Measurements from ENCODE around the gene VMO1.
A peak's percentile ranks its signal among the peaks of the same experiment; 100 is the strongest.

VMO1 gene

DNA sequence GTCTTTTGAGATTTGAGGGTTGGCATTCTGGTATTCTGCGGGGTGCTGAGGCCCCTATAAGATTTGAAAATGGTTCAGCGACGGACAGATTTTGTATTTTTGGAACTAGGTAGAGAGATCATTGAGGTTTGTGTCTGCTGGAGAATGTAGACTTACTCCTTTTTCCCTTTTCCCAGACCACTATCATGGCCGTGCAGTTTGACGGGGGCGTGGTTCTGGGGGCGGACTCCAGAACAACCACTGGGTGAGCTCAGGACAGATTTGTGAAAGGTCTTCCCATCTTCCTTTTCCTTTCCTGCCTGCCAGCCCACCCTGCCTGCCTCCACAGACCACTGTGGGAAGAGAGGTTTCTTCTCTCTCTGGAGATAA is 10.4 kb upstream of the VMO1 start:
- peak; percentile 73 for DNase-seq

- DNase-seq, result no peak
These were observed 9.0 kb upstream of the VMO1 start for GRCh38 chr17:4795168-4795567.

GRCh38 chr17:4790705-4791088 is 4.5 kb upstream of the VMO1 start:
- no peak for DNase-seq

DNA sequence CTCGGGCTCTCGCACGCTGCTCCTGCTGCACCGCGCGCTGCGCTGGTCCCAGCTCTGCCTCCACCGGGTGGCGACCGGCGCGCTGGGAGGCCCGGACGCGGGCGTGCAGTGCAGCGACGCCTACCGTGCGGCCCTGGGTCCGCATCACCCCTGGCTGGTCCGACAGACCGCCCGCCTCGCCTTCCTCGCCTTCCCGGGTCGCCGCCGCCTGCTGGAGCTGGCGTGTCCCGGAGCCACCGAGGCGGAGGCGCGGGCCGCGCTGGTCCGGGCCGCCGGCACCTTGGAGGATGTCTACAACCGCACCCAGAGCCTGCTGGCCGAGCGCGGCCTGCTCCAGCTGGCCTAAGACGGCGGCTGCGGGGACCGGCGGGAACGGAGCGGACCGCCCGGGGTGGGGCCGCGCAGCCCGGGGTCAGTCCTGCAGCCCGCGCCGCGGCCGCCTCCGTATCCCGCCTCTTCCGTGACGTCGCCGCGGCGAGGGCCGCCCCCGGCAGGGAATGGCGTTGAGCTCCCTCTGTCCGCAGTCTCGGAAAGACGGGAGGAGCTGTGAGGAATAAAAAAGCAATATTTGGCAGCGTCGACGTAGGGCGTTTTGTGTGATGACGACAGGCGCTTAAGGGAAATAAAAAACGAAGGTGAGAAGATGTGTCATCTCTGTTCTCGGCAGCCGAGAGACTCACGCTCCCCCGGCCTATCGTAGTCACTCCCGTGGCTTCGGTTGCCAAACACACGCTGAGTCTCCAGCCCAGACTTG is 4.0 kb upstream of the VMO1 start:
- DNase-seq, result peak; percentile 91

- DNase-seq, result no peak
These were observed 3.5 kb upstream of the VMO1 start for GRCh38 chr17:4789701-4789950.

DNA sequence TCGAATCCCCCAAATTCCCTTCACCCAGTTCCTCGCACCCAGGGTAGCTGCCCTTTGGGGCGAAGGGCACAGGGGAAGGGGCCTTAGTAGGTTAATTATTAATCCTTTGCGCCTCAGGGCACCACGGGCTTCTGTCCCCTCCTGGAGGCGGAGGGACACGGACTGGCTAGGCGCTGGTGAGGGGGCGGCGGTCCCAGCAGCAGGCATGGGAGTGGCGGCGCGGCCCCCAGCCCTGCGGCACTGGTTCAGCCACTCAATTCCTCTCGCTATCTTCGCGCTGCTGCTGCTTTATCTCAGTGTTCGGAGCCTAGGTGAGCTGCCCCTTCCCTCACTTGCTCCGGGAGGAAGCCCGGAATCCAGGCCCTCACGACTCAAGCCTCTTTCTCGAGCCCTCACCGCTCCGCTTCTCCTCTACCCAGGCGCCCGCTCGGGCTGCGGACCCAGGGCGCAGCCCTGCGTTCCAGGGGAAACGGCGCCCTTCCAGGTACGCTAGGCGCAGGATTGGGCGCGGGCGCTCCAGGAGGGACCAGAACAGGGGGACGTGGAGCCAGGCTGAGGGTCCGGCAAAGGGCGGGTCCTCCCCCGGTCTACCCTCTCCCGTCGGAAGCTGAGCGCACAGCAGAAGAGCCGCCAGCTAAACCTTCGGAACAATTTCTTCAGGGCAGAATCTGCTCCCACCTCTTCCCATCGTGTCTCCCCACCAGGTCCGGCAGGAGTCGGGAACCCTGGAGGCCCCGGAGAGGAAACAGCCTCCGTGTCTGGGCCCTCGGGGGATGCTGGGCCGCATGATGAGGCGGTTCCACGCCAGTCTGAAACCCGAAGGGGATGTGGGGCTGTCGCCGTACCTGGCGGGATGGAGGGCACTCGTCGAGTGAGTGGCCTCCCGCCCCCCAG is 2.9 kb upstream of the VMO1 start, which contains the start of gene GLTPD2:
Gene GLTPD2 (plus strand): TSS at position 158 of the 894 bp plus-strand sequence. CDS start 48 bp downstream, at position 206.
- no peak for DNase-seq

DNA sequence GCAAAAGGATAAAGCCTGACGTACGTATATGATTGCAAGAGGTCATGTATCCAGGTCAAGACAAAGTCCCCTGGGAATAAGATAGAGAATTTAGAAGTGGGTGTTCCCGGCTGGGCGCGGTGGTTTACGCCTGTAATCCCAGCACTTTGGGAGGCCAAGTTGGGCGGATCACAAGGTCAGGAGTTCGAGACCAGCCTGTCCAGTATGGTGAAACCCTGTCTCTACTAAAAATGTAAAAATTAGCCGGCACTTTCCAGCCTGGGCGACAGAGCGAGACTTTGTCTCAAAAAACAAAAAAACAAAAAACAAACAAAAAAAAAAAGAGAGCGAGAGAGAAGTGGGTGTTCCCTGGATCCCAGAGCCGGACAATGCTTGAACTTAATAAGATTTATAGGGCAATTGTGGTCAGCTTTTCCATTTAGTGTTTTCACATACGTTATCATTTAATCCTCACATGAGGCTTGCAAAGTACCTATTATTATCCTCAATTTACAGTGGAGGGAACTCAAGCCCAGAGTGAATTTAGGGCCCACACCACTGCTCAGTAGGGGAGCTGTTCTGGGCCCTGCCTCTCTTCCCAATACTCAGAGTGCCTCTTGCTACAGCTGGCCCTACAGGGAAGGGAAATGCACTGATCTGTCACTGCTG is 2.1 kb upstream of the VMO1 start:
- no peak for DNase-seq

- DNase-seq, result no peak
These were observed 352 bp upstream of the VMO1 start for GRCh38 chr17:4786516-4786915.

GRCh38 chr17:4785311-4786105 is 656 bp downstream of the VMO1 start:
- no peak for DNase-seq

DNA sequence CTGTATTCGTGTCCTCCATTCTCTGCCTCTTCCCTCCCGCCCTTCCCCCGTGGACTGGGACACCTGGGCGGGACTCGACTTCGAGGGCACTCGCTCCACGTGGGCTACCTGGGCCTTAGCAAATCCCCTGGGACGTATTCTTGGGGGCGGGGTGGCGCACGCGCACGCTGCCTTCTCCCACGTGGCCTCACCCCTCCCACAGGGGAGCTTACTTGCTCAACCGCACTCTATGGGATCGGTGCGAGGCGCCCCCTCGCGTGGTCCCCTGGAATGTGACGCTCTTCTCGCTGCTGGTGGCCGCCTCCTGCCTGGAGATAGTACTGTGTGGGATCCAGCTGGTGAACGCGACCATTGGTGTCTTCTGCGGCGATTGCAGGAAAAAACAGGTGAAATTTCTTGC is 3.5 kb downstream of the VMO1 start:
- DNase-seq, result peak; percentile 32

GRCh38 chr17:4780325-4780955 is 5.7 kb downstream of the VMO1 start:
- DNase-seq, result no peak

GRCh38 chr17:4777969-4778760 is 8.0 kb downstream of the VMO1 start:
- DNase-seq, result no peak

GRCh38 chr17:4772235-4772613 is 13.9 kb downstream of the VMO1 start:
- DNase-seq, result no peak

DNA sequence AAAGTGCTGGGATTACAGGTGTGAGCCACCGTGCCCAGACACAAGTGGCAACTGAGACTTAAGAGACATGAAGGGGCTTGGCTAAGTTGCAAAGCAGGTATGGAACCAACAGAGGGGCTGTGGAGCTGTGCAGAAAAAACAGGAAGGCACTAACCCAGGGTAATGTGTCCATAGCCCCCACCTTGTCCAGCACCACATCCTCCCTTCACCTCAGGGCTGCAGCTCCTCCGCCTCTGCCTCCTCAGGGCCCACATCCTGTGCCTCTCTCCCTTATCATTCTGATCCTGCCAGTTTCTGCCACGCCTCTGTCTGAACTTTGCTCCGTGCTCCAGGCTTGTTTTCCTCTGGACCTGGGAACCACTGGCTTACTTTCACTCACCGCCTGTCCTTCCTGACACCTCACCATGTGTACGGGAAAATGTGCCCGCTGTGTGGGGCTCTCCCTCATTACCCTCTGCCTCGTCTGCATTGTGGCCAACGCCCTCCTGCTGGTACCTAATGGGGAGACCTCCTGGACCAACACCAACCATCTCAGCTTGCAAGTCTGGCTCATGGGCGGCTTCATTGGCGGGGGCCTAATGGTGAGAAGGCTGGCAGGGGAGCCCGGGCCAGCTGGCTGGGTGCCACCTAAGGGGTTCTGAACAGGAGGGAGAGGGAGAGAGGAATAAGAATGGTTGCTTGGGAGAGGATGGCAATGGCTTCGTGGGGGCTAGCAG is 14.5 kb downstream of the VMO1 start, which contains the start of gene TM4SF5:
Gene TM4SF5 (plus strand): TSS at position 368 of the 716 bp plus-strand sequence. CDS start 37 bp downstream, at position 405.
- no peak for DNase-seq

DNA sequence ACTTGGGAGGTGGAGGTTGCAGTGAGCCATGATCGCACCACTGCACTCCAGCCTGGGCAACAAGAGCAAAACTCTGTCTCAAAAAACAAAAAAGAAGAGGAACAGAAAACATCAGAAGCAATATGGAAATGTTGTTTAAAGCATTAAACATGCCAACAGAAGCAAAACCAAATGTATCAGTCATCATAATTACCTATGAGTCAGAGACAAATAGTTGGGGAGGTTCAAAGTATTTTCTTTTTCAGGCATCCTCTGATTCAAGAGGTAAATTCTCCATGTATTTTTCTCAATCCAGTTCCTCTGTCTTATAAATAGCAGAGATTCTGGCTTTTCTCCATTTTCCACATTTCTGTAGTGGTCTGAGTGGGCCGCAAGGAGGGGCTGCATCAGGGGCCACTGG is 16.5 kb downstream of the VMO1 start:
- DNase-seq, result no peak

GRCh38 chr17:4768298-4768697 is 17.9 kb downstream of the VMO1 start:
- DNase-seq, result no peak

DNA sequence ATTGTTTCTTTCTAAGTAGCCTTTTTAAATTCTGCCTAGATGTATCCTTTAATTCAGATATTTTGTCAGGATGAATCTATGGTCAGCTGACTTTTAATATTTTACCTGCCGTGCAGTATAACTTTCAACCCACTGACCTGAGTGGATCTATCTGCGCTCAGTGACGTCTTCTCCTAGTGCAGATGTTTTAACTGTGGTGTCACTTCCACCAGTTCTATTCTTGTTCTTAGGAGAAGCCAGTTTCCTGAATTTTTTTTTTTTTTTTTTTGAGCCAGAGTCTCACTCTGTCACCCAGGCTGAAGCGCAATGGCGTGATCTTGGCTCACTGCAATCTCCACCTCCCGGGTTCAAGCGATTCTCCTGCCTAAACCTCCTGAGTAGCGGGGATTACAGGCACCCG is 19.4 kb downstream of the VMO1 start:
- no peak for DNase-seq

DNA sequence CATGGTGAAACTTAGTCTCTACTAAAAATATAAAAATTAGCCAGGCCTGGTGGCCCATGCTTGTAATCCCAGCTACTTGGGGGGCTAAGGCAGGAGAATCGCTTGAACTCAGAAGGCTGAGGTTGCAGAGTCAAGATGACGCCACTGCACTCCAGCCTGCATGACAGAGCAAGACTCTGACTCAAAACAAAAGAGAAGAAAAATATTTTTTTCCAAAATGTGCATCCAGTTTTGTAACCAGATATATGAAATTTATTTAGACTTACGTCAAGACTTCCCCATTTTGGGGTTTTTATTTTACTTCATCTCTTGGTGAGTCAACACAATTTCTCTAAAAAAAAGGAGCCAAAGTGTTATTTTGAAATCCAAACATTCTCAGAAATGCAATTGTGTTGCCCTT is 20.0 kb downstream of the VMO1 start:
- peak; percentile 57 for DNase-seq

- peak; percentile 35 for DNase-seq
These were observed 21.6 kb downstream of the VMO1 start for GRCh38 chr17:4764595-4764994.

GRCh38 chr17:4759776-4760236 is 26.4 kb downstream of the VMO1 start:
- no peak for DNase-seq

GRCh38 chr17:4753392-4753791 is 32.8 kb downstream of the VMO1 start:
- DNase-seq, result no peak
